Neural cell (in vitro differentiated cells): ENCODE data around the gene MAGI2. TPM values are rescaled to one million over a fixed set of nuclear protein-coding genes. Genes with fewer than 3 reads are reported as not detected.
A peak's percentile ranks its signal among the peaks of the same experiment; 100 is the strongest.

Source experiments
- H2AFZ ChIP-seq: fragments of 200-600, 300-800 bp; sonication (generic), shearing (Covaris generic); 2 replicates; pipeline ENCODE4 v1.6.0; 2014; ENCODE audit warnings: low read depth, mild to moderate bottlenecking, antibody characterized with exemption, low read length, moderate library complexity
- H3F3A ChIP-seq: fragments of 200-600 bp; shearing (Covaris generic); 2 replicates; pipeline ENCODE4 v1.6.1; 2016; ENCODE audit warnings: mild to moderate bottlenecking, moderate library complexity, mixed read lengths, antibody characterized with exemption, low read length; ENCODE audit not compliant: insufficient read depth, poor library complexity, severe bottlenecking
- H3K27ac ChIP-seq: fragments of 200-600, 300-800 bp; sonication (generic), shearing (Covaris generic); 2 replicates; pipeline ENCODE4 v1.5.1; 2014; ENCODE audit warnings: mild to moderate bottlenecking, low read length, moderate library complexity
- H3K27me3 ChIP-seq: fragments of 300-800, 200-600 bp; sonication (generic), shearing (Covaris generic); 2 replicates; pipeline ENCODE4 v1.6.0; 2014; ENCODE audit warnings: mild to moderate bottlenecking, low read depth, low read length, moderate library complexity; ENCODE audit not compliant: insufficient read depth
- H3K36me3 ChIP-seq: fragments of 300-800, 200-600 bp; sonication (generic), shearing (Covaris generic); 2 replicates; pipeline ENCODE4 v1.5.1; 2014; ENCODE audit warnings: mild to moderate bottlenecking, antibody characterized with exemption, low read length, moderate library complexity; ENCODE audit not compliant: insufficient read depth
- H3K4me2 ChIP-seq: fragments of 300-800, 200-600 bp; sonication (generic), shearing (Covaris generic); 2 replicates; pipeline ENCODE4 v1.6.0; 2014; ENCODE audit warnings: mild to moderate bottlenecking, low read length
- H3K4me3 ChIP-seq: fragments of 300-800, 200-600 bp; sonication (generic), shearing (Covaris generic); 2 replicates; pipeline ENCODE4 v1.5.1; 2014; ENCODE audit warnings: mild to moderate bottlenecking, low read length, moderate library complexity
- H3K79me2 ChIP-seq: fragments of 200-600 bp; shearing (Covaris generic); replicated peaks from 2 replicates; pipeline ENCODE4 v1.6.0; 2014; ENCODE audit warnings: mild to moderate bottlenecking, low read length, moderate library complexity; ENCODE audit not compliant: insufficient read depth
- H3K9ac ChIP-seq: fragments of 300-800, 200-600 bp; sonication (generic), shearing (Covaris generic); 2 replicates; pipeline ENCODE4 v1.6.1; 2016; ENCODE audit warnings: mild to moderate bottlenecking, low read length, mixed read lengths
- H3K9me2 ChIP-seq: fragments of 200-600 bp; shearing (Covaris generic); 2 replicates; pipeline ENCODE4 v1.6.1; 2016; ENCODE audit warnings: mild to moderate bottlenecking, low read length, mixed read lengths; ENCODE audit not compliant: insufficient read depth
- H3K9me3 ChIP-seq: fragments of 200-600, 300-800 bp; sonication (generic), shearing (Covaris generic); 2 replicates; pipeline ENCODE4 v1.6.1; 2016; ENCODE audit warnings: mild to moderate bottlenecking, mixed run types, low read length, moderate library complexity, mixed read lengths
- H4K20me1 ChIP-seq: fragments of 200-600 bp; shearing (Covaris generic); 2 replicates; pipeline ENCODE4 v1.6.1; 2016; ENCODE audit warnings: mild to moderate bottlenecking, mixed run types; ENCODE audit not compliant: insufficient read depth
- CTCF ChIP-seq: fragments of 450-650 bp; IDR thresholded peaks from 2 replicates; pipeline ENCODE4 v1.5.1; 2014; ENCODE audit warnings: antibody characterized with exemption, mild to moderate bottlenecking, moderate library complexity; ENCODE audit not compliant: poor library complexity, severe bottlenecking
- EP300 ChIP-seq: fragments of 450-650 bp; conservative IDR thresholded peaks from 2 replicates; pipeline ENCODE4 v1.6.1; 2014; ENCODE audit warnings: antibody characterized with exemption, mild to moderate bottlenecking, moderate library complexity; ENCODE audit not compliant: poor library complexity, severe bottlenecking
- EZH2 ChIP-seq: fragments of 200-600, 300-800 bp; shearing (Covaris generic), sonication (generic); IDR thresholded peaks from 2 replicates; pipeline ENCODE4 v1.6.1; 2014; ENCODE audit warnings: antibody characterized with exemption, low read length, borderline replicate concordance, mild to moderate bottlenecking; ENCODE audit not compliant: insufficient read depth, poor library complexity, severe bottlenecking
- MXI1 ChIP-seq: fragments of 450-650 bp; conservative IDR thresholded peaks from 2 replicates; pipeline ENCODE4 v1.6.1; 2014; ENCODE audit warnings: antibody characterized with exemption, mild to moderate bottlenecking; ENCODE audit not compliant: poor library complexity, severe bottlenecking
- POLR2AphosphoS5 ChIP-seq: IDR thresholded peaks from 2 replicates; pipeline ENCODE4 v1.6.1; 2012
- RAD21 ChIP-seq: fragments of 450-650 bp; conservative IDR thresholded peaks from 2 replicates; pipeline ENCODE4 v1.6.1; 2014; ENCODE audit warnings: antibody characterized with exemption, mild to moderate bottlenecking, moderate library complexity
- REST ChIP-seq: IDR thresholded peaks from 2 replicates; pipeline ENCODE4 v1.6.1; 2012; ENCODE audit warnings: borderline replicate concordance
- SMC3 ChIP-seq: fragments of 450-650 bp; conservative IDR thresholded peaks from 2 replicates; pipeline ENCODE4 v1.6.1; 2014; ENCODE audit warnings: antibody characterized with exemption, mild to moderate bottlenecking, moderate library complexity; ENCODE audit not compliant: poor library complexity
- TAF1 ChIP-seq: IDR thresholded peaks from 2 replicates; pipeline ENCODE4 v1.6.1; 2012; ENCODE audit warnings: low read depth
- polyA plus RNA-seq: library from polyadenylated mRNA; depleted of rRNA; stranded (reverse); fragments of >200 nt; gene quantifications from 2 replicates; pipeline ENCODE4 v1.2.3, GENCODE V29; 2014

MAGI2 gene
- polyA plus RNA-seq, 1 donor from 2014 or later = 19.3 TPM

- no peaks in the 10 kb centered on the region for H3F3A ChIP-seq
- no peaks in the 10 kb centered on the region for H3K27me3 ChIP-seq
- H2AFZ ChIP-seq = no peak overlapping the region
- H4K20me1 ChIP-seq = no peaks in the 10 kb centered on the region
- no peaks in the 10 kb centered on the region for H3K36me3 ChIP-seq
- TF ChIP-seq EP300 (no peak), CTCF (no peak), EZH2 (no peak), REST (no peak), POLR2AphosphoS5 (no peak), RAD21 (no peak), MXI1 (no peak), SMC3 (no peak), TAF1 (no peak)
- no peaks in the 10 kb centered on the region for H3K9me2 ChIP-seq
- no peaks in the 10 kb centered on the region for H3K79me2 ChIP-seq
- no peak overlapping the region for H3K9ac ChIP-seq
- no peak overlapping the region for H3K4me3 ChIP-seq
- no peak overlapping the region for H3K27ac ChIP-seq
- no peak overlapping the region for H3K4me2 ChIP-seq
- H3K9me3 ChIP-seq = no peaks in the 10 kb centered on the region
Measured at GRCh38 chr7:79149831-79150230, 303.6 kb downstream of the MAGI2 start.

- Histone ChIP-seq H3K9ac (peak overlapping the region; percentile 44), H3K9me2 (no peaks in the 10 kb centered on the region), H3F3A (no peaks in the 10 kb centered on the region), H2AFZ (peak overlapping the region; percentile 22), H3K27me3 (no peaks in the 10 kb centered on the region), H3K4me3 (peak overlapping the region; percentile 40), H3K9me3 (no peaks in the 10 kb centered on the region), H3K36me3 (no peaks in the 10 kb centered on the region), H3K27ac (peak overlapping the region; percentile 90), H4K20me1 (no peaks in the 10 kb centered on the region), H3K4me2 (peak overlapping the region; percentile 56), H3K79me2 (no peaks in the 10 kb centered on the region)
- peak; percentile 40 for TF ChIP-seq SMC3
- no peak for TF ChIP-seq TAF1
- peak; percentile 64 for TF ChIP-seq MXI1
- no peak for TF ChIP-seq EZH2
- TF ChIP-seq REST = peak; percentile 75
- peak; percentile 23 for TF ChIP-seq RAD21
- TF ChIP-seq POLR2AphosphoS5 = peak; percentile 98
- TF ChIP-seq CTCF = no peak
- TF ChIP-seq EP300 = peak; percentile 100
Measured at GRCh38 chr7:79142706-79143105, 310.8 kb downstream of the MAGI2 start.
